ENCODE measurements around the gene SDR9C7.

SDR9C7 gene

GRCh38 chr12:56933826-56934625 lies at the start of gene SDR9C7:
SDR9C7 (minus strand) TSS chr12:56934408; CDS start chr12:56934261, 147 bp downstream.
- TF ChIP-seq GATA2 (IDR thresholded peaks at IDR 0.05; ENCODE audit: low read depth, low read length), result no peak
- TF ChIP-seq GATA3 (IDR thresholded peaks at IDR 0.05; ENCODE audit: low read depth, low read length), result no peak

- TF ChIP-seq GATA3 (IDR thresholded peaks at IDR 0.05; ENCODE audit: low read depth, low read length) (no peak), GATA2 (IDR thresholded peaks at IDR 0.05; ENCODE audit: low read depth, low read length) (no peak)
These were observed 49.2 kb upstream of the SDR9C7 start for GRCh38 chr12:56983386-56983785.

DNA sequence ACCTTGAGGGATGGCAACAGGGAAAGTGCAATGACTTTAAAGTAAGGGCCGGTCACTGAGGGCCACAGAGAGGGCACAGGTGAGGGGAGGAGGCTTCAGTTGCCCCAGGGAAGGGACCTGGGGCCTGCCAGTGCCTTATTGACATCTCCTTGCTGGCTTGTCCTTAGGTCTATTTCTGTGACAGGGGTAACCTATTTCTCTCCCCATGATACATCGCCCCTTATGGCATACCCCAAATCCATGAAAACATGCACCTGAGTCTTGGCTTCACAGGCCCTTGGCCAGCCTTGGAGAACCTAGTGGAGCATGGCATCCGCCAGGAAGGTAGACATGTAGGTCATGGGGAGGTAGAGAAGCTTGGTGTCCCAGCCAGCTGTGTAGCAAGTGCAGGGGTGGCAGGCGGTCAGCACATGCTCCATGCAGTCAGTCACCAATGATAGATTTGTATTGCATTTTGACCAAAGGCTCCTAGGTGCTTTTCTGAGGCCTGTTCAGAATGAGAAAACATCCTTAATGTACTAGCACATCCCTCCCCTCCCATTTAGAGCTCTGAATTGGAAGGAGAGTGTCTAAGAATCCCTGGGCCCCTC lies 46.8 kb upstream of the SDR9C7 start:
- TF ChIP-seq GATA2 (IDR thresholded peaks at IDR 0.05; ENCODE audit: low read depth, low read length) (no peak), GATA3 (IDR thresholded peaks at IDR 0.05; ENCODE audit: low read depth, low read length) (no peak)

DNA sequence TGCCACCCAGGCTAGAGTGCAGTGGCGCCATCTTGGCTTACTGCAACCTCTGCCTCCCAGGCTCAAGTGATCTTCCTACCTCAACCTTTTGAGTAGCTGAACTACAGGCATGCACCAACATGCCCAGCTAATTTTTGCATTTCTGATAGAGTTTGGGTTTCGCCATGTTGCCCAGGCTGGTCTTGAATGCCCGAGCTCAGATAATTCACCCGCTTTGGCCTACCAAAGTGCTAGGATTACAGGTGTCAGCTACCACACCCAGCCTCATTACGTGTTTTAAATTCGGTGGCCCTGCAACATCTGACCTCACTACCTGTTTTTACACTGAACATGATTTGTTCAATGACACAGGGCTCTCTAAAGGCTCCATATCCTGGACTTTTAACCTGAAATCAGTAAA lies 46.1 kb upstream of the SDR9C7 start:
- TF ChIP-seq GATA3 (IDR thresholded peaks at IDR 0.05; ENCODE audit: low read depth, low read length) (no peak), GATA2 (IDR thresholded peaks at IDR 0.05; ENCODE audit: low read depth, low read length) (no peak)

DNA sequence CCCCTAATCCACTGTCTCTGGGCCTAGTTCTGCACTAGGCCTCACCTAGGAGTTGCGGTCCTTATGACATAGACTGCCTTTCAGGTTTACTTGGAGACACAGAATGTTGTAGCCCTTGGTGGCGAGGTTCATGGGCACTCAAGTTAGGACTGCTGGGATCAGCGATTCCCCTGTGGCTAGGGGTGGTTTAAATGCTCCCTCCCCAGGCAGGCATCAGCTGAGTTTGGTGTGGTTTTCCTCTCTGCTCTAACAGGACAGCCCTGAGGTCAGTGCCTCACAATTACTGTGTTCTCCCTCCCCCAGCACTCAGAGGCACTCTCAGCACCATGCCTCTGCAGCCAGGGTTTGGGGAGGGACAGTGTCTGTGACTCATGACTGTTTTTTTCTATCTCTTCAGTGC lies 45.4 kb upstream of the SDR9C7 start:
- TF ChIP-seq GATA2 (IDR thresholded peaks at IDR 0.05; ENCODE audit: low read depth, low read length) (no peak), GATA3 (IDR thresholded peaks at IDR 0.05; ENCODE audit: low read depth, low read length) (no peak)

DNA sequence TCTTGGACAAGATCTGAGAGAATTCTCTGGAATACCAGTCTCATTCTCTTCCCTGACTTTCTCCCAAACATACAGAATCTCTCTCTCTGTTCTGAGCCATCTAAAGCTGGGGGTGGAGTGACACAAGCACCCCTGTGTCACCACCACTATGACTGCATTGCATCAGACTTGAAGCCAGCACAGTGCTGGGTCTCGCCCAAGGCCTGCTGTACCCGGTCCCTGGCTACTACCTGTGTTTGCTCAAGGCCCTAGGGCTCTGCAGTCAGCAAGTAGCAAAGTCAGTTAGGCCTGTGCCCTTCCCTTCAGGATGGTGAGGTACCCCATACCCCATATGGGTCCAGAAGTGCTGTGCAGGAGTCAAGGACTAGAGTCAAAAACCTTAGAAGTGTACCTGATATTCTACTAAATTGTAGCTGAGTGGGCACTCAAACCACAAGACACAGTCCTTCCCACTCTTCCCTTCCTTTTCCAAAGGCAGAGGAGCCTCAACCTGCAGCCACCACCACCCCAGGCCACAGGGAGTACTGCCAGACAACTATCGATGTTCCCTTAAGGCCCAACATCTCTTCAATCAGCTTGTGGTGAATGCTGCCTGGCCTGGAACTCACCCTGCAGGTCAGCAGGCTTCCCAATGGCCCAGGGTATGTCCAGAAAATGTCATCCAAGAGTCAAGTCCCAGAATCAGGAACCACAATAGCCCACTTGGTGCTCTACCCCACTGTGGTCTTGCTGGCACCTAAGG lies 44.4 kb upstream of the SDR9C7 start:
- TF ChIP-seq GATA2 (IDR thresholded peaks at IDR 0.05; ENCODE audit: low read depth, low read length) (no peak), GATA3 (IDR thresholded peaks at IDR 0.05; ENCODE audit: low read depth, low read length) (no peak)

DNA sequence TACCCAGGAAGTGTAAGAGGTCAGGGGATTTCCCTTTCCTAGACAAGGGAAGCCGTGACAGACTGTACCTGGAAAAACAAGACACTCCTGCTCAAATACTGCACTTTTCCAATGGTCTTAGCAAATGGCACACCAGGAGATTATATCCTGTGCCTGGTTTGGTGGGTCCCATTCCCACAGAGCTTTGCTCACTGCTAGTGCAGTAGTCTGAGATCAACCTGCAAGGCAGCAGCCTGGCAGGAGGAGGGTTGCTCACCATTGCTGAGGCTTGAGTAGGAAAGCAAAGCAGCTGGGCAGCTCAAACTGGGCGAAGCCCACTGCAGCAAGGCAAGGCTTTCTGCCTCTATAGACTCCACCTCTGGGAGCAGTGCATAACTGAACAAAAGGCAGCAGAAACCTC lies 24.2 kb upstream of the SDR9C7 start:
- no peak for TF ChIP-seq GATA3 (IDR thresholded peaks at IDR 0.05; ENCODE audit: low read depth, low read length)
- TF ChIP-seq GATA2 (IDR thresholded peaks at IDR 0.05; ENCODE audit: low read depth, low read length), result no peak

- TF ChIP-seq GATA2 (IDR thresholded peaks at IDR 0.05; ENCODE audit: low read depth, low read length), result no peak
- TF ChIP-seq GATA3 (IDR thresholded peaks at IDR 0.05; ENCODE audit: low read depth, low read length), result no peak
These were observed 23.2 kb upstream of the SDR9C7 start, which contains the start of gene RDH16 for GRCh38 chr12:56957229-56958052. RDH16 (minus strand) TSS chr12:56957608; CDS start chr12:56957462, 146 bp downstream.

DNA sequence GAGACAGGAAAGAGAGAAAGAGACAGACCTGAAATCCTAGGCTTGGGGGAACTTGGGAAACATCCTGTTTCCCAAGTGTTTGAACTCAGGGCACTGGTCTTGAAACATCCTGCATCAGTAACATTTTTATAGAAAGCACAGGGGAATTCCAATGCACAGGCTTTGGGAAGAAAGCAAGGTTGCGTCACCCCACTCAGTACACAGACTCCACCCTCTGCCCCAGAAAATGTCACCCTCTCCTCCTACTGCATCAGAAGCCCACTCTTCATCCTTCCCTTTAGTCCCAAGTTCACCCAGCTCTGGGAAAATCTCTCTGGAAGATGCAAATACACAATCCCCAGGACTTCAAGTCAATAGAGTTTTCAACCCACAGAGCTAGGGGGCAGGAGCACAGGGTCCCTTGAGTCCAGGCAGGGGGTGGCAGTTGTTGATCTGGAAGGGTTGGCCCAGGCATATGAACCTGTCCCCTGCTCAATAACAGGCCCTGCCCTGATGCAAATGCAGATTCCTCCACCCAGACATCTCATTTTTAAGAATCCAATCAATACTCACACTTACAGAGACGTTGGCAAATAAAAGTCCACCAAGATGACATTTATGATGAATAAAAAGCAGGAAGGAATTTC lies 21.5 kb upstream of the SDR9C7 start:
- TF ChIP-seq GATA2 (IDR thresholded peaks at IDR 0.05; ENCODE audit: low read depth, low read length) (no peak), GATA3 (IDR thresholded peaks at IDR 0.05; ENCODE audit: low read depth, low read length) (no peak)

DNA sequence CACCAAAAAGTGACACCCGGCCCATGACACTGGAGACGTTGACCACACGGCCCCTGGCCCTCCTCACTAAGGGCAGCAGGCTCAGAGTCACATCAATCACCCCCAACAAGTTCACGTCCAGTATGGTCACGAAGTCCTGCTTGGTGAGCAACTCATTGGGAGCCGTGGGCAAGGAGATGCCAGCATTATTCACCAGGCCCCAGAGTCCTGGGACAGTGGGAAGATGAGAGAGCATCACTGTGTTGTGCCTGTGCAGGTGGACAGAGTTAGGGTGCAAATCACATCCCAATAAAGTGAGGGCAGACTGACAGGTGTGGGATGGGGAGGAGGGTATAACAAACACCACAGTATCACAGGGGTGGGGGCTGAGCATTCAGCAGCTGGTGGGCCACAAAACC lies 20.7 kb upstream of the SDR9C7 start:
- TF ChIP-seq GATA3 (IDR thresholded peaks at IDR 0.05; ENCODE audit: low read depth, low read length) (no peak), GATA2 (IDR thresholded peaks at IDR 0.05; ENCODE audit: low read depth, low read length) (no peak)

DNA sequence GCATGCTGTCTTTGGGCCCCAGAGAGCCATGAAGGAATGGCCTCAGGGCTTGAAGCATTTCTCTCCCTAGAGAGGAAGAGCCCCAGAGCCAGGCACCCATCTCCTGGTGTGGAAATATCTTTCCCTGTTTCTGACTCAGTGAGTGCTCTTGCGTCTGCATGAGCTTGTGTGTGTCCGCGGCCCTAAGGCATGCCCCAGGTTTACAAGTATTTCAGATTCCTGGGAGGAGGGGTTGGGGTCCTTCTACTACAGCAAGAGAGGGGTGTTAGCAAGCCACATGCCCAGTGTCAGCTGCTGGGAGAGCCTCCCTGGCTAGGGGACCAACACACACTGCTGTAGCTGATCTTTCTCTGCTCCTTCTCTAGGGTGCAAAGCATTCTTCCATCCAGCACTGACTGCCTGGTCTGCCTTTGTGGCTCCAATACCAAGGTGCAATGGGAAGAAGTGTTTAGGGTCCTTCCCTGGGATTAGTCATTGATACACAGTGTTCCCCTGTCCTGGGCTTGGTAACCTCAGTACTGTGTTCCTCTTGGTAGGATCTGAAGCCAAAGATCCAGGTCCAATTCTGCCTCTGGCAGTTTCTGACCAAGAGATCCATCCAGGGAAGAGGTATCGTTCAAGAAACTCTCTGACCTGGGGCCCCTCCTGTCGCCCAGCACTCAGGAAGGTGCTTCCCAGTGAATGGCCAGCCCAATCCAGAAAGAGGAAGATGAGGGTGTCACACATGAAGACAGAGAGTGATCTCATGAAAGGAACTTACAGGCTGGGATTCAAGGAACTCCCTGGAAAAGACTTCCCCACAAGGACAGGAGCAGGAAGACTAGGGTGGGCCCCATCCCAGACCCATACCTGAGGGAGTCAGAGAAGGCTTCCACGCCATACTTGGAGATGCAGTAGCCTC lies 20.1 kb upstream of the SDR9C7 start:
- TF ChIP-seq GATA3 (IDR thresholded peaks at IDR 0.05; ENCODE audit: low read depth, low read length), result no peak
- no peak for TF ChIP-seq GATA2 (IDR thresholded peaks at IDR 0.05; ENCODE audit: low read depth, low read length)

DNA sequence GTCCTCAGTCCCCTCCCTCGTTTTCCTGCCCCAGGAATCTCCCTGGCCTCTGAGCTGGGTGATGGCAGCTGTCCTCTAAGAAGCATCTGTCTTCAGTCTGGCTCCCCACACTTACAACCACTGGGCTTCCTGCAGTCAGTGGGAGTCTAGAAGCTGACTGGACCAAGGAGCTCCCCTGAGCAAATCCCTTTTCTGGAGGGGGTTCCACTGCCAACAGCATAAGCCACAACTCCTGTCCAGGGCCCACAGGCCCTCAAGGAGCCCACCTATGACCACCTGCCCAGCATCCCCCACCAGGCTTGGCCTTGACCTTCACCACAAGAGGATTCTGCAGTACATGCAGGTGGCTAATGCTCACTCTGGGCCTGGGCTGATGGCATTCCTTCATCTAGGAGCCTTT lies 19.1 kb upstream of the SDR9C7 start:
- no peak for TF ChIP-seq GATA3 (IDR thresholded peaks at IDR 0.05; ENCODE audit: low read depth, low read length)
- no peak for TF ChIP-seq GATA2 (IDR thresholded peaks at IDR 0.05; ENCODE audit: low read depth, low read length)

Data from SH-SY5Y (cell line).